ENCODE results near the gene PXMP4.

The PXMP4 gene

GRCh38 chr20:33681288-33681687 is 38.8 kb downstream of the PXMP4 start:
- FAIRE-seq: no peak

GRCh38 chr20:33680686-33681085 is 39.4 kb downstream of the PXMP4 start:
- no peak for FAIRE-seq

- FAIRE-seq: no peak
Measured at GRCh38 chr20:33679758-33680485, 40.2 kb downstream of the PXMP4 start.

- FAIRE-seq: no peak
Measured at GRCh38 chr20:33677991-33678702, 42.0 kb downstream of the PXMP4 start.

GRCh38 chr20:33676652-33677645 is 43.2 kb downstream of the PXMP4 start:
- FAIRE-seq: no peak

- FAIRE-seq: no peak
Measured at GRCh38 chr20:33676121-33676520, 44.0 kb downstream of the PXMP4 start.

- FAIRE-seq: no peak
Measured at GRCh38 chr20:33675136-33675959, 44.8 kb downstream of the PXMP4 start.

GRCh38 chr20:33674294-33675135 is 45.6 kb downstream of the PXMP4 start, which contains the start of gene NECAB3:
Gene NECAB3 (minus strand): TSS chr20:33674428. CDS start chr20:33674352, 76 bp downstream.
- FAIRE-seq: no peak

- no peak for FAIRE-seq
Measured at GRCh38 chr20:33673410-33674293, 46.5 kb downstream of the PXMP4 start.

- no peak for FAIRE-seq
Measured at GRCh38 chr20:33673114-33673409, 47.0 kb downstream of the PXMP4 start.

GRCh38 chr20:33672426-33673113 is 47.5 kb downstream of the PXMP4 start:
- FAIRE-seq: no peak

GRCh38 chr20:33671573-33672288 is 48.4 kb downstream of the PXMP4 start:
- no peak for FAIRE-seq

GRCh38 chr20:33670715-33671499 is 49.2 kb downstream of the PXMP4 start:
- no peak for FAIRE-seq

- FAIRE-seq: no peak
Measured at GRCh38 chr20:33669873-33670640, 50.1 kb downstream of the PXMP4 start.

- FAIRE-seq: no peak
Measured at GRCh38 chr20:33669224-33669623, 50.9 kb downstream of the PXMP4 start.

- no peak for FAIRE-seq
Measured at GRCh38 chr20:33668466-33669155, 51.5 kb downstream of the PXMP4 start.
